ENCODE measurements around the gene BTBD7. TPM values are rescaled to one million over a fixed set of nuclear protein-coding genes. Genes with fewer than 3 reads are reported as not detected.
"Not testable (repeated sequence)": the region's sequence is repeated elsewhere in the genome, so short reads cannot be mapped to it uniquely, and the experiment has no call there.

Gene BTBD7
- total RNA-seq, 1 experiment from 2014 or later, result 30.1 TPM

GRCh38 chr14:93239869-93240677 is 92.8 kb downstream of the BTBD7 start:
- DNase-seq, result peak in 1 of 2 experiments; percentile 76

GRCh38 chr14:93234798-93235197 is 98.0 kb downstream of the BTBD7 start:
- ChIA-PET CTCF (interaction anchor here (0.5 kb wide), 1 partner anchor 28 kb away, joined by 9 read pairs; no protein-coding TSS in a partner anchor), POLR2A (ENCODE audit: unreplicated experiment) (no interaction called here)
- Histone ChIP-seq H3F3A (ENCODE audit: insufficient read depth, low read depth) (peaks cover 4% of the 10 kb centered on the region; the same call in 1 of the 2 replicates), H3K4me1 (replicated peaks; ENCODE audit: insufficient read depth) (0 out of 2 replicates have a peak, but pooled peaks cover under 1% of the 10 kb centered on the region), H3K27ac (no peak overlapping the region), H3K79me2 (ENCODE audit: low read depth) (no peaks in the 10 kb centered on the region), H4K20me1 (ENCODE audit: insufficient read depth) (no peaks in the 10 kb centered on the region), H3K9me2 (ENCODE audit: insufficient read depth) (no peaks in the 10 kb centered on the region), H3K4me2 (no peak overlapping the region), H2AFZ (no peak overlapping the region), H3K4me3 (no peak overlapping the region), H3K27me3 (ENCODE audit: insufficient read depth, low read depth) (no peaks in the 10 kb centered on the region), H3K9me3 (ENCODE audit: insufficient read depth, low read depth) (no peaks in the 10 kb centered on the region), H3K36me3 (ENCODE audit: low read depth) (peaks cover 5% of the 10 kb centered on the region; the same call in 1 of the 2 replicates)
- intact Hi-C loops (cut with micrococcal nuclease; ENCODE audit: unreplicated experiment), result loop anchor here (2.0 to 5.0 kb wide), 2 partner anchors 308 to 384 kb away; no protein-coding TSS in a partner anchor
- DNase-seq, result peak; percentile 20 to 36
- BruUV-seq (replicated peaks), result no TSS peak
- no peak for TF ChIP-seq CTCF (conservative IDR thresholded peaks at IDR 0.05)
- TF ChIP-seq EZH2 (IDR thresholded peaks at IDR 0.05; ENCODE audit: low read depth), result no peak

More at GRCh38 chr14:93239869-93240677, 92.8 kb downstream of the BTBD7 start:
- H3K27ac ChIP-seq, result no peak overlapping the region
- H3K36me3 ChIP-seq (ENCODE audit: low read depth), result peaks cover 5% of the 10 kb centered on the region; the same call in 1 of the 2 replicates
- H3K4me2 ChIP-seq, result peak overlapping the region; percentile 12; the same call in 1 of the 2 replicates
- H3K9me3 ChIP-seq (ENCODE audit: insufficient read depth, low read depth), result no peaks in the 10 kb centered on the region
- peaks cover 11% of the 10 kb centered on the region for H3F3A ChIP-seq (ENCODE audit: insufficient read depth, low read depth)
- no TSS peak for BruUV-seq (replicated peaks)
- POLR2A ChIA-PET (ENCODE audit: unreplicated experiment), result interaction anchor here (0.6 kb wide), 1 partner anchor 72 kb away, joined by 3 read pairs; no protein-coding TSS in a partner anchor
- H4K20me1 ChIP-seq (ENCODE audit: insufficient read depth), result 0 out of 2 replicates have a peak, but pooled peaks cover 4% of the 10 kb centered on the region
- intact Hi-C loops (cut with micrococcal nuclease; ENCODE audit: unreplicated experiment), result no loop called here
- peaks cover 14% of the 10 kb centered on the region for H3K4me1 ChIP-seq (replicated peaks; ENCODE audit: insufficient read depth)
- H3K4me3 ChIP-seq, result no peak overlapping the region
- CTCF ChIA-PET, result interaction anchor here (0.7 kb wide), 1 partner anchor 23 kb away, joined by 6 read pairs; no protein-coding TSS in a partner anchor
- TF ChIP-seq EZH2 (IDR thresholded peaks at IDR 0.05; ENCODE audit: low read depth) (no peak), CTCF (conservative IDR thresholded peaks at IDR 0.05) (no peak)
- H2AFZ ChIP-seq, result no peak overlapping the region
- H3K79me2 ChIP-seq (ENCODE audit: low read depth), result no peaks in the 10 kb centered on the region
- no peaks in the 10 kb centered on the region for H3K9me2 ChIP-seq (ENCODE audit: insufficient read depth)
- H3K27me3 ChIP-seq (ENCODE audit: insufficient read depth, low read depth), result no peaks in the 10 kb centered on the region

- H3K9me2 ChIP-seq (ENCODE audit: insufficient read depth); DNase-seq; BruUV-seq (replicated peaks); H3K79me2 ChIP-seq (ENCODE audit: low read depth); H3K4me3 ChIP-seq; H3K9me3 ChIP-seq (ENCODE audit: insufficient read depth, low read depth); H2AFZ ChIP-seq; H3K27ac ChIP-seq; CTCF ChIA-PET; H3K4me2 ChIP-seq; POLR2A ChIA-PET (ENCODE audit: unreplicated experiment); H4K20me1 ChIP-seq (ENCODE audit: insufficient read depth); H3K4me1 ChIP-seq (replicated peaks; ENCODE audit: insufficient read depth); H3K27me3 ChIP-seq (ENCODE audit: insufficient read depth, low read depth); H3K36me3 ChIP-seq (ENCODE audit: low read depth); H3F3A ChIP-seq (ENCODE audit: insufficient read depth, low read depth): not testable (repeated sequence)
- intact Hi-C loops (cut with micrococcal nuclease; ENCODE audit: unreplicated experiment), result loop anchor here (5.0 kb wide), 1 partner anchor 309 kb away; no protein-coding TSS in a partner anchor
Observed at GRCh38 chr14:93233078-93233477, 99.8 kb downstream of the BTBD7 start.
